ENCODE data around the gene PCDHA1. TPM values are rescaled to one million over a fixed set of nuclear protein-coding genes. Genes with fewer than 3 reads are reported as not detected.
"Not testable (repeated sequence)": the region's sequence is repeated elsewhere in the genome, so short reads cannot be mapped to it uniquely, and the experiment has no call there.

PCDHA1 gene
- total and polyA plus RNA-seq, 8 donors = 0.06 to 0.14 (median 0.11) TPM; not detected in 4

- DNase-seq (peak in 1 of 4 donors; percentile 18), ATAC-seq (peak; percentile 88)
- peaks cover 0 to 30% of the 10 kb centered on the region in 2 donors for H3K9me3 ChIP-seq
- no peaks in the 10 kb centered on the region for H3K36me3 ChIP-seq
- no peak for TF ChIP-seq CTCF (IDR thresholded peaks at IDR 0.05)
- H3K27me3 ChIP-seq = peaks cover 0 to 70% of the 10 kb centered on the region in 2 donors
- H3K27ac ChIP-seq = no peak within 1 kb of the TSS
- H3K4me3 ChIP-seq = peak within 1 kb of the TSS in 1 of 2 donors; percentile 25
- H3K4me1 ChIP-seq = no peaks in the 10 kb centered on the region
- intact Hi-C loops (cut with DNase I) = no loop called here
Observed at GRCh38 chr5:140868721-140869554, 83.0 kb downstream of the PCDHA1 start, which contains the start of gene PCDHA11. Gene PCDHA11, plus strand, starts transcription at chr5:140868957. Its CDS starts 147 bp downstream, at chr5:140869104.

GRCh38 chr5:140869555-140869886, 83.6 kb downstream of the PCDHA1 start:
- ATAC-seq (peak; percentile 69), DNase-seq (no peak)
- Histone ChIP-seq H3K9me3 (peaks cover 0 to 30% of the 10 kb centered on the region in 2 donors), H3K36me3 (no peaks in the 10 kb centered on the region), H3K4me3 (peak overlapping the region in 1 of 2 donors; percentile 25), H3K27ac (no peak overlapping the region), H3K4me1 (no peaks in the 10 kb centered on the region), H3K27me3 (peaks cover 4 to 75% of the 10 kb centered on the region in 2 donors)
- TF ChIP-seq CTCF (IDR thresholded peaks at IDR 0.05) = no peak
- intact Hi-C loops (cut with DNase I) = no loop called here

- ATAC-seq (no peak), DNase-seq (peak in 1 of 4 donors; percentile 77)
- H3K36me3 ChIP-seq = no peaks in the 10 kb centered on the region
- intact Hi-C loops (cut with DNase I) = no loop called here
- H3K27me3 ChIP-seq = peaks cover 12 to 85% of the 10 kb centered on the region in 2 donors
- no peak for TF ChIP-seq CTCF (IDR thresholded peaks at IDR 0.05)
- H3K4me1 ChIP-seq = no peaks in the 10 kb centered on the region
- H3K9me3 ChIP-seq = peaks cover 0 to 35% of the 10 kb centered on the region in 2 donors
- H3K4me3 ChIP-seq = no peak overlapping the region
- no peak overlapping the region for H3K27ac ChIP-seq
Observed at GRCh38 chr5:140870221-140871201, 84.6 kb downstream of the PCDHA1 start.

- intact Hi-C loops (cut with DNase I) = no loop called here
- H3K9me3 ChIP-seq = peaks cover 0 to 45% of the 10 kb centered on the region in 2 donors
- H3K27ac ChIP-seq = peak within 1 kb of the TSS in 1 of 2 donors; percentile 58
- peak in 1 of 2 donors; percentile 9 for TF ChIP-seq CTCF (IDR thresholded peaks at IDR 0.05)
- DNase-seq (no peak), ATAC-seq (peak; percentile 89)
- no peaks in the 10 kb centered on the region for H3K4me1 ChIP-seq
- H3K27me3 ChIP-seq = peaks cover 22 to 91% of the 10 kb centered on the region in 2 donors
- H3K4me3 ChIP-seq = peak within 1 kb of the TSS in 1 of 2 donors; percentile 4
- H3K36me3 ChIP-seq = no peaks in the 10 kb centered on the region
Observed at GRCh38 chr5:140875085-140876065, 89.4 kb downstream of the PCDHA1 start, which contains the start of gene PCDHA12. Gene PCDHA12, plus strand, starts transcription at chr5:140875308. Its CDS starts 165 bp downstream, at chr5:140875473.

- H3K4me3 ChIP-seq; ATAC-seq; H3K27ac ChIP-seq; H3K4me1 ChIP-seq; H3K36me3 ChIP-seq; intact Hi-C loops (cut with DNase I): not testable (repeated sequence)
- DNase-seq = peak in 1 of 4 donors; percentile 72
- peaks cover 0 to 33% of the 10 kb centered on the region in 2 donors for H3K9me3 ChIP-seq
- peaks cover 22 to 91% of the 10 kb centered on the region in 2 donors for H3K27me3 ChIP-seq
Observed at GRCh38 chr5:140876541-140877261, 90.8 kb downstream of the PCDHA1 start.

Measured in left lung (tissue), 10 donors.